ENCODE measurements around the gene TMC1.

DNA sequence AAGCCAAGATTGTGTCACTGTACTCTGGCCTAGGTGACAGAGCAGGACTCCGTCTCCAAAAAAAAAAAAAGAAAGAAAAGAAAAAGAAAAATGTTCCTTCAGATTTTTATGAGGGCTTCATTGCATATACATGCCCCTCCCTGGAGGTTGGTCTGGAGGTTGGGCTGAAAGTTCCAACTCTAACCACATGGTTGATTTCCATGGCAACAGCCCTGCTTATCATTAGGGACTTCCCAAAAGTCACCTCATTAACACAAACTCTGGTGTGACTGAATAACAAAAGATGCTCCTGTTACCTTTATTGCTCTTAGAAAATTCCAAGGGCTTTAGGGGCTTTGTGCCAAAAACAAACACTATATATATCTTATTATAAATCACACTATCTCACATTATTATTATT lies 113.8 kb downstream of the TMC1 start:
- TF ChIP-seq KDM1A (IDR thresholded peaks at IDR 0.05; ENCODE audit: low read depth), result no peak
- TF ChIP-seq, protein P1, sequence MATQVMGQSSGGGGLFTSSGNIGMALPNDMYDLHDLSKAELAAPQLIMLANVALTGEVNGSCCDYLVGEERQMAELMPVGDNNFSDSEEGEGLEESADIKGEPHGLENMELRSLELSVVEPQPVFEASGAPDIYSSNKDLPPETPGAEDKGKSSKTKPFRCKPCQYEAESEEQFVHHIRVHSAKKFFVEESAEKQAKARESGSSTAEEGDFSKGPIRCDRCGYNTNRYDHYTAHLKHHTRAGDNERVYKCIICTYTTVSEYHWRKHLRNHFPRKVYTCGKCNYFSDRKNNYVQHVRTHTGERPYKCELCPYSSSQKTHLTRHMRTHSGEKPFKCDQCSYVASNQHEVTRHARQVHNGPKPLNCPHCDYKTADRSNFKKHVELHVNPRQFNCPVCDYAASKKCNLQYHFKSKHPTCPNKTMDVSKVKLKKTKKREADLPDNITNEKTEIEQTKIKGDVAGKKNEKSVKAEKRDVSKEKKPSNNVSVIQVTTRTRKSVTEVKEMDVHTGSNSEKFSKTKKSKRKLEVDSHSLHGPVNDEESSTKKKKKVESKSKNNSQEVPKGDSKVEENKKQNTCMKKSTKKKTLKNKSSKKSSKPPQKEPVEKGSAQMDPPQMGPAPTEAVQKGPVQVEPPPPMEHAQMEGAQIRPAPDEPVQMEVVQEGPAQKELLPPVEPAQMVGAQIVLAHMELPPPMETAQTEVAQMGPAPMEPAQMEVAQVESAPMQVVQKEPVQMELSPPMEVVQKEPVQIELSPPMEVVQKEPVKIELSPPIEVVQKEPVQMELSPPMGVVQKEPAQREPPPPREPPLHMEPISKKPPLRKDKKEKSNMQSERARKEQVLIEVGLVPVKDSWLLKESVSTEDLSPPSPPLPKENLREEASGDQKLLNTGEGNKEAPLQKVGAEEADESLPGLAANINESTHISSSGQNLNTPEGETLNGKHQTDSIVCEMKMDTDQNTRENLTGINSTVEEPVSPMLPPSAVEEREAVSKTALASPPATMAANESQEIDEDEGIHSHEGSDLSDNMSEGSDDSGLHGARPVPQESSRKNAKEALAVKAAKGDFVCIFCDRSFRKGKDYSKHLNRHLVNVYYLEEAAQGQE (IDR thresholded peaks at IDR 0.05), result no peak

Data from A549 (cell line).